Measurements from ENCODE around the gene SOX6. TPM values are rescaled to one million over a fixed set of nuclear protein-coding genes. Genes with fewer than 3 reads are reported as not detected.

The SOX6 gene
- total RNA-seq, 1 experiment from 2014 or later: not detected

GRCh38 chr11:15993345-15993744 is 363.0 kb downstream of the SOX6 start:
- Mint-ChIP-seq H3K27ac (no peak overlapping the region), H3K4me3 (no peak overlapping the region), H3K4me1 (peaks cover 7 to 8% of the 10 kb centered on the region in 2 experiments), H3K27me3 (ENCODE audit: low read depth) (peaks cover 88% of the 10 kb centered on the region), H3K36me3 (ENCODE audit: insufficient read depth in 1 of 3, low read depth in 3 of 3) (no peaks in the 10 kb centered on the region), H3K9me3 (no peaks in the 10 kb centered on the region; a peak in 1 of 5 replicates)
- no peak overlapping the region for H3T11ph ChIP-seq (ENCODE audit: low read length)
- no peak overlapping the region for H2BK120ac ChIP-seq (ENCODE audit: low read depth, low read length, poor library complexity, severe bottlenecking)
- H3K9me3 ChIP-seq (ENCODE audit: control insufficient read depth, low read depth, low read length): no peaks in the 10 kb centered on the region
- H3K56ac ChIP-seq (ENCODE audit: insufficient read length, low read depth, low read length): no peak overlapping the region
- H3K9ac ChIP-seq (ENCODE audit: extremely low read depth, insufficient read length, low read length): no peak overlapping the region
- H2BK5ac ChIP-seq (ENCODE audit: insufficient read length, low read length): no peak overlapping the region
- H2AK5ac ChIP-seq (ENCODE audit: insufficient read length, low read length): no peak overlapping the region
- H3K79me2 ChIP-seq (ENCODE audit: insufficient read depth, low read length): no peaks in the 10 kb centered on the region
- no peak overlapping the region for H3K18ac ChIP-seq (ENCODE audit: insufficient read length, low read depth, low read length)
- H3K23me2 ChIP-seq (ENCODE audit: insufficient read length, low read depth, low read length, poor library complexity, severe bottlenecking): no peaks in the 10 kb centered on the region
- H3K14ac ChIP-seq (ENCODE audit: insufficient read depth, low read length): no peak overlapping the region
- H2BK20ac ChIP-seq (ENCODE audit: low read depth, low read length, poor library complexity, severe bottlenecking): no peak overlapping the region
- TF ChIP-seq CTCF (conservative IDR thresholded peaks at IDR 0.05): no peak
- no CpG with 5 or more reads among the region's 4 CpGs for WGBS (ENCODE audit: extremely low coverage, insufficient read length, low lambda C conversion rate)
- no peaks in the 10 kb centered on the region for H3K4me1 ChIP-seq (ENCODE audit: insufficient read depth, low read length)
- no peak overlapping the region for H3K27ac ChIP-seq (ENCODE audit: insufficient read length, low read depth, low read length)
- H3K23ac ChIP-seq (ENCODE audit: insufficient read length, low read depth, low read length): no peak overlapping the region
- no peak overlapping the region for H3K4me2 ChIP-seq (ENCODE audit: insufficient read depth, insufficient read length, low read length)
- no peaks in the 10 kb centered on the region for H4K20me1 ChIP-seq (ENCODE audit: control insufficient read depth, insufficient read depth, insufficient read length)
- H3K4ac ChIP-seq (ENCODE audit: low read depth, low read length): no peak overlapping the region
- no peak for DNase-seq
- H4K5ac ChIP-seq (ENCODE audit: insufficient read length, low read depth, low read length): no peak overlapping the region
- H2AFZ ChIP-seq (ENCODE audit: low read length): no peak overlapping the region
- no peak overlapping the region for H4K91ac ChIP-seq (ENCODE audit: insufficient read length, low read depth, low read length)
- H3K27me3 ChIP-seq (ENCODE audit: insufficient read depth, low read length): peaks cover 39% of the 10 kb centered on the region
- no peaks in the 10 kb centered on the region for H3K79me1 ChIP-seq (ENCODE audit: insufficient read depth, low read depth, low read length, poor library complexity, severe bottlenecking)
- no peak overlapping the region for H2BK12ac ChIP-seq (ENCODE audit: insufficient read length, low read depth, low read length)
- H4K8ac ChIP-seq (replicated peaks; ENCODE audit: insufficient read length, low read depth, low read length): no peak overlapping the region
- H2BK15ac ChIP-seq (ENCODE audit: low read depth, low read length): no peak overlapping the region
